ENCODE data around the gene JUND.

- TF ChIP-seq CTCF (IDR thresholded peaks at IDR 0.05) (no peak), POLR2A (IDR thresholded peaks at IDR 0.05) (no peak)
Measured at GRCh38 chr19:18257503-18258470, 23.6 kb downstream of the JUND start.

Measured in uterus (tissue), 2 donors.